Right hindlimb (tissue), 1 donor: ENCODE data around the gene TMF1.

ENCODE experiments used
- DNase-seq: peaks from one replicate; pipeline ENCODE4 v3.0.0-alpha.2; 2018

TMF1 gene

GRCh38 chr3:69051756-69052471, at the start of gene TMF1:
Gene TMF1 (minus strand): TSS chr3:69052333. CDS start chr3:69052086, 247 bp downstream.
- peak; percentile 98 for DNase-seq

- DNase-seq, result no peak
These were observed 47.4 kb upstream of the TMF1 start for GRCh38 chr3:69099576-69099975.

GRCh38 chr3:69097407-69098086, 45.4 kb upstream of the TMF1 start:
- no peak for DNase-seq

GRCh38 chr3:69096299-69096698, 44.2 kb upstream of the TMF1 start:
- no peak for DNase-seq

- no peak for DNase-seq
These were observed 43.5 kb upstream of the TMF1 start for GRCh38 chr3:69095636-69096035.

- no peak for DNase-seq
These were observed 42.5 kb upstream of the TMF1 start for GRCh38 chr3:69094467-69095205.

GRCh38 chr3:69092030-69092516, 39.9 kb upstream of the TMF1 start:
- DNase-seq, result no peak

GRCh38 chr3:69091389-69092029, 39.4 kb upstream of the TMF1 start:
- no peak for DNase-seq

- no peak for DNase-seq
These were observed 37.9 kb upstream of the TMF1 start for GRCh38 chr3:69090021-69090420.

- no peak for DNase-seq
These were observed 35.9 kb upstream of the TMF1 start for GRCh38 chr3:69088063-69088462.

GRCh38 chr3:69087030-69087791, 35.1 kb upstream of the TMF1 start:
- DNase-seq, result no peak

GRCh38 chr3:69085833-69086722, 33.9 kb upstream of the TMF1 start:
- peak; percentile 82 for DNase-seq

GRCh38 chr3:69085168-69085832, 33.2 kb upstream of the TMF1 start:
- DNase-seq, result no peak

GRCh38 chr3:69084326-69085167, 32.4 kb upstream of the TMF1 start, which contains the start of gene ARL6IP5:
Gene ARL6IP5 (plus strand): TSS chr3:69084937. CDS start chr3:69085048, 111 bp downstream.
- peak; percentile 95 for DNase-seq

GRCh38 chr3:69082805-69083204, 30.7 kb upstream of the TMF1 start:
- DNase-seq, result no peak

GRCh38 chr3:69082361-69082760, 30.2 kb upstream of the TMF1 start:
- DNase-seq, result no peak

GRCh38 chr3:69081583-69082262, 29.6 kb upstream of the TMF1 start:
- no peak for DNase-seq

- DNase-seq, result peak; percentile 95
These were observed 28.2 kb upstream of the TMF1 start, which contains the start of gene UBA3 for GRCh38 chr3:69080233-69080920. Gene UBA3 (minus strand): TSS chr3:69080365. CDS start chr3:69080353, 12 bp downstream.
